SU-DHL-6 (cell line): ENCODE data around the gene PRPSAP1.
A peak's percentile ranks its signal among the peaks of the same experiment; 100 is the strongest.

Experiments used
- H2AFZ ChIP-seq: fragments of 200-600 bp; sonication (generic); 2 replicates; pipeline ENCODE4 v1.6.1; 2014; ENCODE audit warnings: low read depth, mild to moderate bottlenecking, moderate library complexity, mixed read lengths, antibody characterized with exemption, low read length; ENCODE audit not compliant: severe bottlenecking
- H3F3A ChIP-seq: fragments of 200-600 bp; shearing (Covaris generic); 2 replicates; pipeline ENCODE4 v1.6.0; 2016; ENCODE audit warnings: antibody characterized with exemption, mild to moderate bottlenecking; ENCODE audit not compliant: insufficient read depth
- H3K27ac ChIP-seq: fragments of 200-600 bp; sonication (generic); 2 replicates; pipeline ENCODE4 v1.5.1; 2016; ENCODE audit warnings: low read depth, mild to moderate bottlenecking, low read length, moderate library complexity, mixed read lengths
- H3K27me3 ChIP-seq: fragments of 200-600 bp; sonication (generic), shearing (Covaris generic); 2 replicates; pipeline ENCODE4 v1.6.0; 2014; ENCODE audit warnings: mild to moderate bottlenecking, low read length
- H3K36me3 ChIP-seq: fragments of 200-600 bp; sonication (generic); 2 replicates; pipeline ENCODE4 v1.6.1; 2014; ENCODE audit warnings: mild to moderate bottlenecking, low read length, mixed read lengths
- H3K4me2 ChIP-seq: fragments of 300-600, 200-600 bp; shearing (Covaris generic), sonication (generic); 2 replicates; pipeline ENCODE4 v1.6.0; 2014; ENCODE audit warnings: low read length, low read depth, mild to moderate bottlenecking; ENCODE audit not compliant: poor library complexity, severe bottlenecking
- H3K4me3 ChIP-seq: fragments of 200-600 bp; sonication (generic); 2 replicates; pipeline ENCODE4 v1.5.1; 2014; ENCODE audit warnings: antibody characterized with exemption, low read length, mild to moderate bottlenecking, mixed read lengths; ENCODE audit not compliant: insufficient read depth, poor library complexity, severe bottlenecking
- H3K79me2 ChIP-seq: fragments of 200-600 bp; sonication (generic); 2 replicates; pipeline ENCODE4 v1.6.1; 2014; ENCODE audit warnings: mild to moderate bottlenecking, low read length, moderate library complexity; ENCODE audit not compliant: insufficient read depth
- H3K9ac ChIP-seq: fragments of 200-600 bp; sonication (generic); 2 replicates; pipeline ENCODE4 v1.7.0; 2014; ENCODE audit warnings: mild to moderate bottlenecking, low read length
- H3K9me2 ChIP-seq: fragments of 200-600 bp; sonication (generic); replicated peaks from 2 replicates; pipeline ENCODE4 v1.6.1; 2014; ENCODE audit warnings: low read length; ENCODE audit not compliant: insufficient read depth
- H3K9me3 ChIP-seq: fragments of 200-600 bp; sonication (generic); 2 replicates; pipeline ENCODE4 v1.6.1; 2014; ENCODE audit warnings: low read length, mixed read lengths; ENCODE audit not compliant: insufficient read depth
- H4K20me1 ChIP-seq: fragments of 200-600 bp; sonication (generic); 2 replicates; pipeline ENCODE4 v1.6.1; 2014; ENCODE audit warnings: low read depth, mild to moderate bottlenecking, antibody characterized with exemption, low read length, moderate library complexity, mixed read lengths
- EZH2phosphoT487 ChIP-seq: fragments of 200-600 bp; sonication (generic), shearing (Covaris generic); conservative IDR thresholded peaks from 2 replicates; pipeline ENCODE4 v1.6.1; 2018; ENCODE audit warnings: mild to moderate bottlenecking, antibody characterized with exemption, low read length, moderate library complexity, mixed read lengths
- TF ChIP-seq, protein P1 (sequence below): fragments of 200-600 bp; sonication (generic); IDR thresholded peaks from one replicate; pipeline ENCODE4 v1.5.1; 2017; ENCODE audit warnings: antibody characterized with exemption, mild to moderate bottlenecking, low read length, moderate library complexity; ENCODE audit not compliant: insufficient read depth, poor library complexity, severe bottlenecking

Gene PRPSAP1

GRCh38 chr17:76272541-76273444 lies 80.9 kb downstream of the PRPSAP1 start:
- H3K27ac ChIP-seq = peak overlapping the region; percentile 98
- H3K9ac ChIP-seq = peak overlapping the region; percentile 79
- peak overlapping the region; percentile 3 for H3K4me3 ChIP-seq
- no peaks in the 10 kb centered on the region for H3K9me2 ChIP-seq
- H2AFZ ChIP-seq = no peak overlapping the region
- no peaks in the 10 kb centered on the region for H4K20me1 ChIP-seq
- H3K79me2 ChIP-seq = peaks cover 5% of the 10 kb centered on the region; the same call in 1 of the 2 replicates
- no peak for TF ChIP-seq EZH2phosphoT487
- TF ChIP-seq, protein P1, sequence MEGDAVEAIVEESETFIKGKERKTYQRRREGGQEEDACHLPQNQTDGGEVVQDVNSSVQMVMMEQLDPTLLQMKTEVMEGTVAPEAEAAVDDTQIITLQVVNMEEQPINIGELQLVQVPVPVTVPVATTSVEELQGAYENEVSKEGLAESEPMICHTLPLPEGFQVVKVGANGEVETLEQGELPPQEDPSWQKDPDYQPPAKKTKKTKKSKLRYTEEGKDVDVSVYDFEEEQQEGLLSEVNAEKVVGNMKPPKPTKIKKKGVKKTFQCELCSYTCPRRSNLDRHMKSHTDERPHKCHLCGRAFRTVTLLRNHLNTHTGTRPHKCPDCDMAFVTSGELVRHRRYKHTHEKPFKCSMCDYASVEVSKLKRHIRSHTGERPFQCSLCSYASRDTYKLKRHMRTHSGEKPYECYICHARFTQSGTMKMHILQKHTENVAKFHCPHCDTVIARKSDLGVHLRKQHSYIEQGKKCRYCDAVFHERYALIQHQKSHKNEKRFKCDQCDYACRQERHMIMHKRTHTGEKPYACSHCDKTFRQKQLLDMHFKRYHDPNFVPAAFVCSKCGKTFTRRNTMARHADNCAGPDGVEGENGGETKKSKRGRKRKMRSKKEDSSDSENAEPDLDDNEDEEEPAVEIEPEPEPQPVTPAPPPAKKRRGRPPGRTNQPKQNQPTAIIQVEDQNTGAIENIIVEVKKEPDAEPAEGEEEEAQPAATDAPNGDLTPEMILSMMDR = no peak
- H3K36me3 ChIP-seq = no peaks in the 10 kb centered on the region
- peak overlapping the region; percentile 74 for H3K4me2 ChIP-seq
- H3F3A ChIP-seq = peaks cover 54% of the 10 kb centered on the region
- no peaks in the 10 kb centered on the region for H3K27me3 ChIP-seq
- H3K9me3 ChIP-seq = no peaks in the 10 kb centered on the region

- Histone ChIP-seq H3K9me2 (no peaks in the 10 kb centered on the region), H3F3A (peaks cover 63% of the 10 kb centered on the region), H4K20me1 (no peaks in the 10 kb centered on the region), H3K27me3 (no peaks in the 10 kb centered on the region), H3K36me3 (no peaks in the 10 kb centered on the region), H2AFZ (no peak overlapping the region), H3K9me3 (no peaks in the 10 kb centered on the region), H3K4me3 (peak overlapping the region; percentile 49), H3K79me2 (peaks cover 11% of the 10 kb centered on the region), H3K9ac (peak overlapping the region; percentile 79), H3K27ac (peak overlapping the region; percentile 98), H3K4me2 (peak overlapping the region; percentile 74)
- TF ChIP-seq, protein P1 = no peak
- no peak for TF ChIP-seq EZH2phosphoT487
Measured at GRCh38 chr17:76271669-76272540, 81.8 kb downstream of the PRPSAP1 start.

DNA sequence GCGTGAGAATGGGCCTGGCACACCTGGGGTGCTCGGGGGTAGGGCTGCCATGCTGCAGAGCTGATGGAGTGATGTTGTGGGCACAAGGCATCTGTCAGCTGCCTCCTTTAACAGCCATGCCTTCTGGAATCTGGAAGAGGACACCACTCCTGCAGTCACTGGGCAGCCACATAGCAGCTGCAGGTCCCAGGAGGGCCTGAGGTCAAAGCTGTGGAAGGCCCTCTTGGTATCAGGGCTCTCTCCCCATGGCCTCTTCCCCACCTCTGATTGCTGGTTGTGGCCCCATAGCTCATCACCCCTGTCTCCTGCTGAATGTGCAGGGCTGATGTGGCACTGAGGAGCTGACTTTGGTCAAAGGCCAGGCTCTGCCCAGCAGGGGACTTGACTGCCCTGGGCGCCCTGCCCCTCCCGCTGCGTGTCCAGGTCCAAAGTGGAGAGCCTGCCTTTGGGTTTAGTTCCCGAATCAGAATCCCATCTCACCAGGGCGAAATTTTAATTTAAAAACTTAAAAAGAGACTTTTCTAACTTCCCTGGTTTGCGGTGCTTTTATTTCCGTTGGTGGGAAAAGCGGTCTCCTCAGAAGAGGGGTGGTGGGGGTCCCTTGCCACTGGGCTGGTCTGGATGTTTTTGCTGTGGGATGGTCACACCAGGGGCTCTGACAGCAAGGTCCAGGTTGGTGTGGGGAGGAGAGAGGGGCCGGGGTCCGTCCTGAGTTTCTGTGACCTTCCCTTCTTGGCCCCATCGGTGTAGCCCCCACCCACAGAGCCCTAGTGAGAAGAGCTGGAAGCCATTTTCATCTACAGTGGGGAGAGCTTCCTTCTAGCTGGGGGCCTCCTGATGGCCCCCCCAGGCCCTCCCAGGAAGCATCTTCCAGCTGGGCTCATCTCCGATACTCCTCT lies 82.7 kb downstream of the PRPSAP1 start:
- H3K79me2 ChIP-seq = peaks cover 20% of the 10 kb centered on the region
- TF ChIP-seq, protein P1 = no peak
- TF ChIP-seq EZH2phosphoT487 = no peak
- H3K27me3 ChIP-seq = no peaks in the 10 kb centered on the region
- H4K20me1 ChIP-seq = no peaks in the 10 kb centered on the region
- no peaks in the 10 kb centered on the region for H3K9me3 ChIP-seq
- peak overlapping the region; percentile 98 for H3K27ac ChIP-seq
- H3K36me3 ChIP-seq = no peaks in the 10 kb centered on the region
- no peak overlapping the region for H2AFZ ChIP-seq
- peak overlapping the region; percentile 49 for H3K4me3 ChIP-seq
- H3K9ac ChIP-seq = peak overlapping the region; percentile 79
- H3K4me2 ChIP-seq = peak overlapping the region; percentile 74
- no peaks in the 10 kb centered on the region for H3K9me2 ChIP-seq
- peaks cover 70% of the 10 kb centered on the region for H3F3A ChIP-seq
